Mucosa of descending colon (tissue), 3 donors: Measurements from ENCODE around the gene BLTP3B. TPM values are rescaled to one million over a fixed set of nuclear protein-coding genes. Genes with fewer than 3 reads are reported as not detected.

Experiments
- ATAC-seq: fragments of 200-7000 bp; cut with Tn5 transposase; one replicate; pipeline ENCODE4 v1.9.1; 2020; ENCODE audit warnings: mild to moderate bottlenecking, moderate library complexity
- DNase-seq, 3 donors: peaks; one replicate each; pipeline ENCODE4 v3.0.0-alpha.2; 2020
- H3K36me3 ChIP-seq: fragments of 200-600 bp; one replicate; pipeline ENCODE4 v1.8.0; 2021; ENCODE audit warnings: low read depth, mild to moderate bottlenecking
- H3K4me1 ChIP-seq: fragments of 200-600 bp; one replicate; pipeline ENCODE4 v1.8.0; 2021; ENCODE audit warnings: low read depth, mild to moderate bottlenecking
- H3K4me3 ChIP-seq: fragments of 200-600 bp; one replicate; pipeline ENCODE4 v1.8.0; 2021; ENCODE audit warnings: mild to moderate bottlenecking
- H3K9me3 ChIP-seq: fragments of 200-600 bp; one replicate; pipeline ENCODE4 v1.8.0; 2021; ENCODE audit warnings: mild to moderate bottlenecking
- intact Hi-C, 2 donors: fragments of 100-400 bp; cut with DNase I in 1 of 2; cut with micrococcal nuclease in 1 of 2; formaldehyde crosslinking; loops; one replicate each; pipeline versions ENCODE4 v1.11.0 to v1.11.1; 2022; cut with DNase I, micrococcal nuclease
- total RNA-seq, 3 donors: library from RNA; stranded (reverse); fragmentation: NEBNext Ultra II Directional in 2 of 3; extraction: Animal tissue kit (Norgen Biotek cat#: 25700) in 2 of 3; gene quantifications; one replicate each; pipeline versions ENCODE4 v1.2.1 to v1.2.4, GENCODE V29; 2021 to 2023
- TF ChIP-seq, protein P1 (sequence below): fragments of 200-600 bp; IDR thresholded peaks from one replicate; pipeline ENCODE4 v1.8.0; 2022; ENCODE audit warnings: antibody characterized with exemption, mild to moderate bottlenecking
- donor health status: DM: no; HTN: no; CAD: no; lungs with moderate emphysema.
- donor health status: DM: no; HTN: no; CAD: no.
- donor health status: DM: no; HTN: yes; CAD: no.

BLTP3B gene
- total RNA-seq, 3 donors from 2014 or later, result 20.6 to 29.7 (median 25.0) TPM

DNA sequence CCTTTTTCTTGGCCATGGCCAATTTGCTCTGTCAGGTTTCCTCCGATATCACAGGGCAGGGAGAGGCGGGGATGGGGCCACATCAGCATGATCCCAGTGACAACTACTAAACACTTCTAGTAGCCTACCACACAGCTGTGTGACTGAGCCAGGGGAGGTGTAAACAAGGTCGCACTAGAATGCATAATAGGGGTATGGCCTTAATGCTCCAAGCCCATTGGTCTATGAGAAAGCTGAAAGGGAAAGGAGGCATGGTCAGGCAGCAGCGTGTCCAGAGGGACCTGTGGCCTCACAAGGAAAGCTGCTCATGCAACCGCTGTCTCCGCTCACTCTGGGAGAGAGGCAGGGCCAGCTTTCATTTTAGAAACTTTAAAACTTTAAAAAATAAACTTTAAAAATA, 30.4 kb upstream of the BLTP3B start:
- DNase-seq, result no peak
- Histone ChIP-seq H3K4me3 (no peak overlapping the region), H3K4me1 (no peaks in the 10 kb centered on the region), H3K9me3 (no peaks in the 10 kb centered on the region), H3K36me3 (no peaks in the 10 kb centered on the region)
- ATAC-seq, result no peak
- TF ChIP-seq, protein P1, sequence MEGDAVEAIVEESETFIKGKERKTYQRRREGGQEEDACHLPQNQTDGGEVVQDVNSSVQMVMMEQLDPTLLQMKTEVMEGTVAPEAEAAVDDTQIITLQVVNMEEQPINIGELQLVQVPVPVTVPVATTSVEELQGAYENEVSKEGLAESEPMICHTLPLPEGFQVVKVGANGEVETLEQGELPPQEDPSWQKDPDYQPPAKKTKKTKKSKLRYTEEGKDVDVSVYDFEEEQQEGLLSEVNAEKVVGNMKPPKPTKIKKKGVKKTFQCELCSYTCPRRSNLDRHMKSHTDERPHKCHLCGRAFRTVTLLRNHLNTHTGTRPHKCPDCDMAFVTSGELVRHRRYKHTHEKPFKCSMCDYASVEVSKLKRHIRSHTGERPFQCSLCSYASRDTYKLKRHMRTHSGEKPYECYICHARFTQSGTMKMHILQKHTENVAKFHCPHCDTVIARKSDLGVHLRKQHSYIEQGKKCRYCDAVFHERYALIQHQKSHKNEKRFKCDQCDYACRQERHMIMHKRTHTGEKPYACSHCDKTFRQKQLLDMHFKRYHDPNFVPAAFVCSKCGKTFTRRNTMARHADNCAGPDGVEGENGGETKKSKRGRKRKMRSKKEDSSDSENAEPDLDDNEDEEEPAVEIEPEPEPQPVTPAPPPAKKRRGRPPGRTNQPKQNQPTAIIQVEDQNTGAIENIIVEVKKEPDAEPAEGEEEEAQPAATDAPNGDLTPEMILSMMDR, result no peak
- intact Hi-C loops, result no loop called here

DNA sequence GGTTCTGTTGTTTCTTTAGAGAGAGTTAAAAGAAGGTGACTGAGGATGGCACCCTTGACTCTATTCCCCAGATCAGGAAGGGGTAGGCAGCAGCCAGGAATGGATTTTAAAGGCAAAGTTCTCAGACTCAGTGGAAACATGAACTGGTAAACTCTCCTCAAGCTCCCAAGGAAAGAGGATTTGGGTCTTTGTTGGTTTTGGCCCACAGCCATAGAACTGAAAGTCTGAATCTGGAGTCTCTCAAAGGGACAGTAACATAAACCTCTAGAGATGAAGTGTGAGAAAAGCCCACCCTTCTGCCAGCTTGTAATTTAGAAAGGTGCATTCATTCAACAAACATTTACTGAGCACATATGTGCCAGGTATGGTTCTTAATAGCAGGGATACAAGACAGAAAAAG, 28.6 kb upstream of the BLTP3B start:
- Histone ChIP-seq H3K9me3 (no peaks in the 10 kb centered on the region), H3K4me3 (no peak overlapping the region), H3K4me1 (no peaks in the 10 kb centered on the region), H3K36me3 (no peaks in the 10 kb centered on the region)
- intact Hi-C loops, result no loop called here
- ATAC-seq (no peak), DNase-seq (no peak)
- TF ChIP-seq, protein P1, result no peak

DNA sequence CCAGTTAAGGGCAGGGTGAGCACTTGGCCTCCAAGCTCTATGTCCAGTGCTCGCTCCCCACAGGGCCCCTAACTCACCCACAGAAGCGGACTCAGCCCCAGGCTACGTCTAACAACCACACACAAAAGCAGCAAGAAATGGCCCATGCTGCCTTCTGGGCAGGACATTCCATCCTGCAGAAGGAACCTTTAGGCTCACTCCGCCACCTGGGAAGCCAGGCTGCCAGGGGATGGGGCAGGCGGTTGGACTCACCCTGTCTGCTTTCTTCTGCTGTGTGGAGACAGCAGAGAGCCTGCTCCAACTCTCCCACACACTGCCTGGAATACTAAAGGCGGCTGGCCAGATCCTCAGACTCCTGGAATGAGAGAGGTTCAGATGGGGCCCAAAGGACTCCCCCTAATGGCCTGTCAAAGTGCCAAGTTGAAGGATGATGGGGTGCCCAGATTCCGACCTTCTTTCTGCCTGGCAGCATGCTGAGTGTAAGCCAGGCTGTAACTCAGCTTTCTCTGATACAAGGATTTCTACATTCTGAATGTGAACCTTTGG, 27.7 kb upstream of the BLTP3B start:
- ATAC-seq (no peak), DNase-seq (no peak)
- no peaks in the 10 kb centered on the region for H3K9me3 ChIP-seq
- H3K36me3 ChIP-seq, result no peaks in the 10 kb centered on the region
- TF ChIP-seq, protein P1, result no peak
- intact Hi-C loops, result no loop called here
- no peaks in the 10 kb centered on the region for H3K4me1 ChIP-seq
- no peak overlapping the region for H3K4me3 ChIP-seq

DNA sequence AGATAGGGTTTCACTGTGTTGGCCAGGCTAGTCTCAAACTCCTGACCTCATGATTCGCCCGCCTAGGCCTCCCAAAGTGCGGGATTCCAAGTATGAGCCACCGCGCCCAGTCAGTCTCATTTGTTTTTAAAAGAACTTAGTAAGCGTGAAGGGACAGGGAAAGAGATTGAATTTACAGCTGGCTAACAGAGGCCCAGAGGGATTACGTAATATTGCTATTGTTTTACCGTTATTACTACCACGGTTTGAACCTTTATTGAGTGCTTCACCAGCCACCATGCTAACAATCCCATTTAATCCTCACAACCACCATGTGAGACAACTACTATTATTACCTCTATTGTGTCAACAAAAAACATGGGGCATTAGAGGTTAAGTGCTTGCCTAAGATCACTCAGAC, 26.7 kb upstream of the BLTP3B start:
- H3K4me1 ChIP-seq, result peaks cover 5% of the 10 kb centered on the region
- no peaks in the 10 kb centered on the region for H3K36me3 ChIP-seq
- TF ChIP-seq, protein P1, result no peak
- ATAC-seq (no peak), DNase-seq (no peak)
- intact Hi-C loops, result no loop called here
- H3K4me3 ChIP-seq, result no peak overlapping the region
- no peaks in the 10 kb centered on the region for H3K9me3 ChIP-seq

- ATAC-seq (no peak), DNase-seq (no peak)
- Histone ChIP-seq H3K4me1 (peaks cover 12% of the 10 kb centered on the region), H3K4me3 (no peak overlapping the region), H3K9me3 (no peaks in the 10 kb centered on the region), H3K36me3 (no peaks in the 10 kb centered on the region)
- TF ChIP-seq, protein P1, result no peak
- intact Hi-C loops, result no loop called here
Observed at GRCh38 chr12:100168562-100168961, 25.9 kb upstream of the BLTP3B start.

GRCh38 chr12:100166232-100166631, 23.6 kb upstream of the BLTP3B start:
- peaks cover 23% of the 10 kb centered on the region for H3K4me1 ChIP-seq
- intact Hi-C loops, result no loop called here
- H3K4me3 ChIP-seq, result no peak overlapping the region
- H3K9me3 ChIP-seq, result no peaks in the 10 kb centered on the region
- no peaks in the 10 kb centered on the region for H3K36me3 ChIP-seq
- DNase-seq (no peak), ATAC-seq (no peak)
- TF ChIP-seq, protein P1, result no peak
